Measurements from ENCODE around the gene VAMP2. TPM values are rescaled to one million over a fixed set of nuclear protein-coding genes. Genes with fewer than 3 reads are reported as not detected.

Gene VAMP2
- total RNA-seq, 4 donors from 2014 or later, result 10.9 to 37.0 (median 25.7) TPM

DNA sequence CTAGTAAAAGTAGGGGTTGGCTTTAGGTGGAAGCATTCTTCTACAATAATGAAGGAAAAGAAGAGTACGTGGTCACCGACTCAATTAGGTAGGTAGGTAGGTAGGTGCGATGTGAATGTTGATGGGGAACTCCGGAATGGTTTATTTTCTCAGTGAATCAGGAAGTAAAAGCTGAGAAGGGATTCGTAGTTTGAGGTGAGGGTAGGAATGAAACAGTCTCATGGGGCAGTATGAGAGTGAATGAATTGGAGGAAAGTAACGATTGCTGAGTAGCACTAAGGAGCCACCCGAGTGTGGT lies 24.4 kb downstream of the VAMP2 start:
- ATAC-seq, result no peak
- peak overlapping the region in 1 of 4 donors; percentile 2 for H3K4me3 ChIP-seq
- H3K27ac ChIP-seq, result peak overlapping the region; percentile 84 to 100 (median 100)
- DNase-seq, result no peak
- H3K4me1 ChIP-seq, result peaks cover 29 to 42% of the 10 kb centered on the region in 2 donors
- no peaks in the 10 kb centered on the region for H3K9me3 ChIP-seq
- TF ChIP-seq, protein P1, sequence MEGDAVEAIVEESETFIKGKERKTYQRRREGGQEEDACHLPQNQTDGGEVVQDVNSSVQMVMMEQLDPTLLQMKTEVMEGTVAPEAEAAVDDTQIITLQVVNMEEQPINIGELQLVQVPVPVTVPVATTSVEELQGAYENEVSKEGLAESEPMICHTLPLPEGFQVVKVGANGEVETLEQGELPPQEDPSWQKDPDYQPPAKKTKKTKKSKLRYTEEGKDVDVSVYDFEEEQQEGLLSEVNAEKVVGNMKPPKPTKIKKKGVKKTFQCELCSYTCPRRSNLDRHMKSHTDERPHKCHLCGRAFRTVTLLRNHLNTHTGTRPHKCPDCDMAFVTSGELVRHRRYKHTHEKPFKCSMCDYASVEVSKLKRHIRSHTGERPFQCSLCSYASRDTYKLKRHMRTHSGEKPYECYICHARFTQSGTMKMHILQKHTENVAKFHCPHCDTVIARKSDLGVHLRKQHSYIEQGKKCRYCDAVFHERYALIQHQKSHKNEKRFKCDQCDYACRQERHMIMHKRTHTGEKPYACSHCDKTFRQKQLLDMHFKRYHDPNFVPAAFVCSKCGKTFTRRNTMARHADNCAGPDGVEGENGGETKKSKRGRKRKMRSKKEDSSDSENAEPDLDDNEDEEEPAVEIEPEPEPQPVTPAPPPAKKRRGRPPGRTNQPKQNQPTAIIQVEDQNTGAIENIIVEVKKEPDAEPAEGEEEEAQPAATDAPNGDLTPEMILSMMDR (IDR thresholded peaks at IDR 0.05 in 4 of 5, conservative IDR thresholded peaks at IDR 0.05 in 1 of 5), result no peak
- TF ChIP-seq POLR2A (IDR thresholded peaks at IDR 0.05), result no peak
- intact Hi-C loops (cut with DNase I; ENCODE audit: low total_unique reads), result no loop called here
- in situ Hi-C loops (cut with MboI; ENCODE audit: low sequenced_read_pairs in 4 of 4), result no loop called here
- no peaks in the 10 kb centered on the region for H3K27me3 ChIP-seq
- peaks cover 3 to 39% of the 10 kb centered on the region in 2 donors for H3K36me3 ChIP-seq

GRCh38 chr17:8137645-8138373 lies 24.9 kb downstream of the VAMP2 start:
- in situ Hi-C loops (cut with MboI; ENCODE audit: low sequenced_read_pairs in 4 of 4) (no loop called here), intact Hi-C loops (cut with DNase I; ENCODE audit: low total_unique reads) (no loop called here)
- H3K27ac ChIP-seq, result peak overlapping the region; percentile 84 to 100 (median 100)
- peak in 1 of 2 donors; percentile 22 for DNase-seq
- no peaks in the 10 kb centered on the region for H3K9me3 ChIP-seq
- peaks cover 3 to 34% of the 10 kb centered on the region in 2 donors for H3K36me3 ChIP-seq
- peaks cover 28 to 39% of the 10 kb centered on the region in 2 donors for H3K4me1 ChIP-seq
- no peak overlapping the region for H3K4me3 ChIP-seq
- ATAC-seq, result no peak
- TF ChIP-seq, protein P1 (IDR thresholded peaks at IDR 0.05 in 4 of 5, conservative IDR thresholded peaks at IDR 0.05 in 1 of 5), result no peak
- TF ChIP-seq POLR2A (IDR thresholded peaks at IDR 0.05), result no peak
- H3K27me3 ChIP-seq, result no peaks in the 10 kb centered on the region

- no peak for DNase-seq
- Histone ChIP-seq H3K36me3 (no peaks in the 10 kb centered on the region), H3K27me3 (no peaks in the 10 kb centered on the region), H3K4me1 (peaks cover under 1 to 7% of the 10 kb centered on the region in 2 donors), H3K4me3 (no peak overlapping the region), H3K27ac (no peak overlapping the region), H3K9me3 (no peaks in the 10 kb centered on the region)
- no peak for TF ChIP-seq POLR2A (IDR thresholded peaks at IDR 0.05)
- TF ChIP-seq, protein P1 (IDR thresholded peaks at IDR 0.05 in 4 of 5, conservative IDR thresholded peaks at IDR 0.05 in 1 of 5), result no peak
- in situ Hi-C loops (cut with MboI; ENCODE audit: low sequenced_read_pairs in 4 of 4) (no loop called here), intact Hi-C loops (cut with DNase I; ENCODE audit: low total_unique reads) (no loop called here)
- ATAC-seq, result no peak
Observed at GRCh38 chr17:8133941-8134340, 28.8 kb downstream of the VAMP2 start.

GRCh38 chr17:8133399-8133798 lies 29.3 kb downstream of the VAMP2 start:
- ATAC-seq (no peak), DNase-seq (no peak)
- in situ Hi-C loops (cut with MboI; ENCODE audit: low sequenced_read_pairs in 4 of 4) (no loop called here), intact Hi-C loops (cut with DNase I; ENCODE audit: low total_unique reads) (no loop called here)
- H3K36me3 ChIP-seq, result no peaks in the 10 kb centered on the region
- TF ChIP-seq POLR2A (IDR thresholded peaks at IDR 0.05), result no peak
- TF ChIP-seq, protein P1 (IDR thresholded peaks at IDR 0.05 in 4 of 5, conservative IDR thresholded peaks at IDR 0.05 in 1 of 5), result no peak
- peaks cover 0 to 5% of the 10 kb centered on the region in 2 donors for H3K4me1 ChIP-seq
- H3K4me3 ChIP-seq, result no peak overlapping the region
- no peaks in the 10 kb centered on the region for H3K27me3 ChIP-seq
- H3K27ac ChIP-seq, result no peak overlapping the region
- H3K9me3 ChIP-seq, result no peaks in the 10 kb centered on the region
